HG03520 (cell line): Measurements from ENCODE around the gene PITPNM3.

Experiments
- ATAC-seq: cut with Tn5 transposase; IDR thresholded peaks from one replicate; pipeline ENCODE4 v1.9.1; 2021; ENCODE audit warnings: mild to moderate bottlenecking, moderate library complexity; ENCODE audit not compliant: unreplicated experiment

The PITPNM3 gene

DNA sequence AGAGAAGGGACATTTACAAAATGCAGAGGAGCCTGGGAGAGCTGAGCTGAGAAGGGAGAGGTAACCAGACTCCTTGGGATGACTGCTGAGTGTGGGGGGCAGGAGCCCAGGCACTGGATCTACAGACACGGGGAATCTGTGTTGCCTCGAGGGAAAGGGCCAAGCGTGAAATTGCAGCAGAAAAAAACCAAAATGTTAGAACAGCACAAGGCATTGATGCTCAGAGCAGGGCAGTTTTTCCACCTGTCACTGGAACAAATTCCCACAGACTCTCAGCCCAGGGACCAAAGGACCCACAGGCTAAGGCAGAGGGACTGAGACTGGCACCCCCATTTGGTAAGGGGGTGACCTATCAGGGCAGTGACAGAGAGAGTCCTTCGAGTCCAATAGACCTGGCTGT, 2.0 kb downstream of the PITPNM3 start:
- ATAC-seq: no peak

DNA sequence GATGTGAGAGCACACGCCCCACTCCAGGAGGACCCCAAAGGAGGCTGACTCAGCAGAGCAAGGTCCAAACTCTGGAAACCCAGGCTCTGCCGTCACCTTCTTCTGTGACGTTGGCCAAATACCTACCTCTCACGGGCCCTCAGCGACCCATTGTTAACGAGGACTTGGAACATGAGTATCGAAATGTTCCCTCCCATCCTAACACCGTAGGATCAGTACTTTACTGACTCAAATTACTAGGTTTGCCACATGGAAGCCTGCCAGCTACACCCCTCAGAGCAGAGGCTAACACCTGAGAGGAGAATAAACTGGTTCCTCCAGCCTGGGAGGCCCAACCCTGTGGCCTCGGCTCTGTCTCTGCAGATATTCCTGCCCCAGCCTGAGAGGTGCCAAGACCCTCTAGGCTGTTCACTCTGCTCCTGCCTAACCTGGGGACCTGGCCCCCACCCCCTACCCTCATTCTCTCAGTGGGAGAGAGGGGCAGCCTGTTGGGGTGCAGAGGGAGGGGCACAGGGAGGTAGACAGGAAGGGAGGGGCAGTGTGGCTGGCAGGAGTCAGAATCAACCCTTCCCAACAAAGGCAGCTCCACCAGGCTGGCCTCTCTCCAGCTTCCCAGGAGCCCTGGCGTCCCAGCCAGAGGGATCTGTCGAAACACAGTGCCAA, 4.4 kb downstream of the PITPNM3 start:
- ATAC-seq: no peak

DNA sequence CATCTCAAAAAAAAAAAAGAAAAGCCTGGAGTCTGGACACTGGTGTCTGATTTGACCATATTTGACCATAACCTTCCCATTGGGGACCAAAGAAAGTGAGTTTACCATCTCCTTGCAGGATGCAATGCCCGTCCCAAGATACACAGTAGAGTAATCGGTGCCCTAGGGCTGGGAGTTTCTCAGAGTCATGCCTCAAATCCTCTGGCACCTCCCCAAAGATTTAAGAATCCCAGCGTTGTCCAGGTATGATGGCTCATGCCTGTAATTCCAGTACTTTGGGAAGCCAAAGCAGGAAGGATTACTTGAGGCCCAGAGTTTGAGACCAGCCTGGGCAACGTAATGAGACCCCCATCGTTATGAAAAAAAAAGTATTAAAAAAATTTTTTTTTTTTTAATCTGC, 5.0 kb downstream of the PITPNM3 start:
- no peak for ATAC-seq

DNA sequence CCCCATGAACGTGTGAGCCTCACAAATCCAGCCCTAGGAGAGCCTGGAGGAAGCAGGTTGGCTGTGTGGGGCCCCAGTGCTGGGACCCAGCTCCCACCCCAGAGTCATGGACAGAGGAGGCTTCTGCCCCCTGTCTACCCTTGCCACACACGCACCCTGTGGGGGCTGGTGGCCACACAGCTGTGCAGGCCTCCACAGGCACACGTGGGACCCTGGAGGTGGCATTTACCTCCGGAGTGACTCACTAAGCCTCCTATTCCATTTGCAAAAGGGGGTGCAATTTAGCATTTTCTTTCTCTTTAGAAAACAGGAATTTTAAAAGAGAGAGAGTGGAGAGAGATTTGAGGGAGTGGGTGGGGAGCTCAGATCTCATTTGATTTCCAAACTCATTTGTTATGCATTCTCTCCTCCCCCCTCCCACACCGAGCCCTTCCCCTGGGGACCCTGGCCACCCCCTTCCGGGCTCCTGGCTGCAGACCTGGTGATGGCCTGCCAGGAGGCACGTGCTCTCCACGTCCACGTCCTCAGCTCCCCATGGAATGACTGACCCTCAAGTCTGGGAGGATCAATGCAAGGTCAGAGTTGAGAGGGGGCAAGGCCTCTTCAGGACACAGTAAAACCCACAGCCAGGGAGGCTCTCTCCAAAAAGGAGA, 6.8 kb downstream of the PITPNM3 start:
- ATAC-seq: no peak

DNA sequence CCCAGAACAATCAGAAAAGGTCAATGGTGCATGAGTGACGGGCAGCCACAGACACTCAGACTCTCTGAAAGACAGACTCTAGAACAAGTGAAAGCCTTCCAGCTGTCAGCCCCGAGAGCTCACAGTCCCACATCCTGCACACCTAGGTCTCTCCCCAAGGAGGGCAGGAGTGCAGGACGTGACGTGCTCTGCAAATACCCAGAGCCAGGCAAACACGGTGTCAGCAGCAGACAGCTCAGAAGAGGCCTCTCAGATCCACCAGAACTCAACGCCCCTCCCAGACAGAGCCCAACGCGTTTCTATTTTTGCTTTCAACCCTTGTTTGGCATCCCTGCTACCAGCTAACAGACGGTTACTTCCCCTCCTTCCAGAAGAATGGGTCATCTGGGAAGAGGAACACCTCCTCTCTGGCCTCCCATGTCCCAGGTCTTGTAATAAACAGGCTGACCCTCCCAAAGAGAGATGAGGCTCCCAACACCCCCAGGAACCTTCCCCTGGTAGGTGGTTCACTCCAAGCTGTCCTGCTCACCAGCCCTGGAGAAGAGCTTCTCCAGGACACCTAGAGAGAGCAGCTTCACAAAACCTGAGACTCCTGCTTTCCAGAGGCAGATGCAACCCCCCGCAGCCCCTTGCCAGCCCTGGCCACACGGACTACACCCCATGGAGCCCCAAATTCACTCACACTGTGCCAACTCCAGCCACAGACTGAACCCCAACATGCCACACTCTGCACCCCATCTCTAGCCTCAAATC, 7.6 kb downstream of the PITPNM3 start:
- ATAC-seq: no peak

DNA sequence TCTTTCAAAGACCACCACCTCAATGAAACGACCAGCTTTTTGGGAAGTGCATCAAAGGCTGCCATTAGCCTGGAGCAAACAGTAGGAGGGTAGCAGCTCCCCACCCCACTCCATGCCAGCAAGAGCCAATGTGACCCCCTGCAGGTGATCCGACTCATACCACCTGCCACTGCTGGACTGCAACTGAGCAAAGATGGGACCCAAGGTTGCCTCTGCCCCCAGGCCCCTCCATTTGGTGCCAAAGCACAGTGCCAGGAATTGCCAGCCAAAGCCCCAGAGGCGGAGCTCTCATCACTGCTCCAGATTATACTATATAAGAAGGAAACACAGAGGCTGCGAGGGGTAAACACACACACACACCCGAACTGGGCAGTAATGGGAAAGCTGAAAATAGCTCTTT, 8.3 kb downstream of the PITPNM3 start:
- ATAC-seq: no peak

DNA sequence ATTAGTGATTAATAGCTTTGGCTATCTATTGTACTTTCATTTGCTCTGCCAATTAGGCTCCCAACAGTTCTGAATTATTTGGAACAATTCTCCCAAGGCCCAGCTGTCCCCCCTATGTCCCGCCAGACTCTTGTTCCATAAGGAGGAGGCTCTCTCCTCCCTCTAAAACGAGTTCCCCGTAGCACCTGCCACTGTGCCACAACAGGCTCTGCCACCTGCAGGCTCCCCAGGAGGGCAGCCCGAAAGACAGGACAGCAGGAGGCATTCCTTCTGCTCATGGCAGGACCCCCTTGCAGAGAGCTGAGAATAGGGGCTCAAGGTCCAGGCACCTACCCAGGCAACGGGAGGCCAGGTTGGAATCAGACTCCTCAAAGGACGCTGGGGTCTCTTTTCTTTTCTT, 9.0 kb downstream of the PITPNM3 start:
- ATAC-seq: no peak

DNA sequence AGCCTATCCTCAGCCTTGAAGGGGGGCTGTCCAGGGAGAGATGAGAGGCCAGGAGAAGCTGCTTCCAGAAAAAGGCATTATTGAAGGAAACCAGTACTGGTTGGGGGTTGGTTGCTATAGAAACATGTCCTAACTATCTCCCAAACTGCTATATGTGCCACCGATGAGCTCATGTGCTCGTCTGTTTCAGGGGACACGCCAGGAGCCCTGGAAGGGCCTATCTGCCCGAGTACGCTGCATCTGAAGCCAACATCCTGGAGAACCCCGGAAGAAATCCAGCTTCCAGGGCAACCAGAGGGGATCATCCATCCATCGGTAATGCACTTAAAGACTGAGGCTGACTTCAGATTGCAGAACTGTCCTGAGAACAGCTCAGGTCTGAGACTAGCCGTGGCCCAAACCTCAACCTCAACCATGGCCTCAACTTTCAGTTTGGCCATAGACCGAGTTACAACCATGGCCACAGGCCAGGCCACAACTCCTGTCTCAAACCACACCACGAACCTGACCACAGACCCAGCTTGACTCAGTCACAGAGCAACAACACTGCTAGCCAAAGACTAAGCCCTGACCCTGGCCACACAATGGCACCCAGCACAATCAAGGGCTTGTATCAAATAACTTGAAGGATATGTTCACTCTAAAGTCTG, 10.2 kb downstream of the PITPNM3 start:
- no peak for ATAC-seq

DNA sequence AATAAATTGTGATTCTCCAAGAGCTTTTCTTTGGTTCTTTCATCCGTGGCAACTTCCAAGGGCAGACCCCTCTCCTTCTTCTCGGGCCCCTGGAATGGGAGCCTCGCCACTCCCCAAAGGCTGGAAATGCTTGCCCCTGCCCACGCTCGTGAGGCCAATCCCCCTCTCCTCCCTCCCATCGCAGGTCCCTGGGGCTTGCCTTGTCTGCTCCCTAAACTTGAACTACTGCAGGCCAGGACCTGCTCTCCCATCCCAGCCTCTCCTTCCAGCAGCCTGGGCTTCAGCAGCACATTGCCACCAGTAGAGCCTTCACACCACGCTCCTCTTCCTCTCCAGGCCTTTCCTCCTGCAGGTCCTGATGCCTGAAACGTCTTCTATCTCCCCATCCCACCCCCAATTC, 11.1 kb downstream of the PITPNM3 start:
- ATAC-seq: no peak

DNA sequence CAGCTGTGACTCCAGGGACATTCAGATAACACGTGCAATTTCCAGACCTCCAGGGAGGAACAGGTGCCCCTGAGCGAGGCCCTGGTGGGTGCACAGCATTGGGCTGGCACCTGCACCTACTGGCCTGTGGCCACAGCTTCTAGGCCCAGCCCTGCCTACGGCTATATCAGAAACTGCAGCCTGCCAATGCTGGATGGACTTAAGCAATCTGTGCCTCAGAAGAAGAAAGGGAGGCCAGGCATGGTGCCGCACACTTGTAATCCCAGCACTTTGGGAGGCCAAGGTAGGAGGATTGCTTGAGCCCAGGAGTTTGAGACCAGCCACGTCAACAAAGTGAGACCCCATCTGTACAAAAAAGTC, 12.4 kb downstream of the PITPNM3 start:
- no peak for ATAC-seq

DNA sequence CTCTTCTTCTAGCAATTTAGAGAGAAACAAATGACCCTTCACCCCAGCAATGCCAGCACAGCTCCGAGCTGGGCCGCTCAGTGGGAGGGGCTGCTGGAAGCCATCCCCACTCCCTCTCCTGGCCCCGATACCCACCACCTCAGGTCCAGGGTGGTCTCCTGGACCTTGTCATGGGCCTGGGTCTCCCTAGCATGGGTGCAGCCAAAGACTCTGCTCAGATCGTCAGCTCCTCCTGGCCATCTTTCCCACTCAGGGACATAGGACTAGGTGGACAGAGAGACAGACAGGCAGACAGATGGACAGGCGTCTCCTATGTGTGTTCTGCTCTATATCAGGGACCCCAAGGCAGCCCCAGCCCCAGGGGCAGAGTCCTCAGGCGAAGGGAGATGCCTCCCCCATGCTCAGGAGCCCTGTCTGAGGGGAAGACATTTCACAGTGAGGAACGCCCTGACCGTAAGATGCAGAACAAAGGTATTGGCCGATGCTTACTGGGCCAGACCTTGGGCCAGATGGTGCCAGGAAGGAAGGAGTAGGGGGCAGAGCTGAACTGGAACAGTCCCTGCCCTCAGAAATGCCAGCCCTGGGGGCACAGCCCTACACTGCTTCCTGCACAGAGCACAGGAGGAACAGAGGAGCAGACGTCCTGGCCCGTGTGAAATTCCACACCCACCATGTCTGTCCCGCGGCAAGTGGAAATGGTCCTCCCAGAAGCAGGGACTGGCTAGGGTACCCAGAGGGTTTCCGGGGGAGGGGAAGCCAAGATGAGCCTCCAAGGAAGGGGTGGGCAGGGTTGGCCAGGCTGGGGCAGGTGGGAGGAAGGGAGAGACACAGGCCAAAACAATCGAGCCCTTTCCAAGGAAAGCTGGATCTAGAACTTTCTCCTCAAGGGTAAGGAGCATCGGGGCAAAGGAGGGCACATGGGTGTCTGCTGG, 13.0 kb downstream of the PITPNM3 start:
- no peak for ATAC-seq

DNA sequence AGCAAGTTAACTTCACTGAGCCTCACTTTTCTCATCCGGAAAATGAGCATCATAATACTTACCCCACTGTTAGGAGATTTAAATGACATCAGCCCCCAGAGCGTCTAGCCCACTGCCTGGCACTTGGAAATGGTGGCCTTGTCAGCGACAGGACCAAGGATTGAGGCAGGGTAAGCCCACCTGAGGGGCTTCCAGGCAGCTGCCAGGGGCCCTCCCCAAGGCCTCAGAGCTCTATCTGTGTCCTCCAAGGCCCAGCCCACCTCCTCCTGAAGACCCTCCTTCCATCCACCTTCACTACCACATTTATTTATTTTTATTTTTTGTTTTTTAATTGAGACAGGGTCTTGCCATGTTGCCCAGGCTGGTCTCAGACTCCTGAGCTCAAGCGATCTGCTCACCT, 13.8 kb downstream of the PITPNM3 start:
- ATAC-seq: no peak

DNA sequence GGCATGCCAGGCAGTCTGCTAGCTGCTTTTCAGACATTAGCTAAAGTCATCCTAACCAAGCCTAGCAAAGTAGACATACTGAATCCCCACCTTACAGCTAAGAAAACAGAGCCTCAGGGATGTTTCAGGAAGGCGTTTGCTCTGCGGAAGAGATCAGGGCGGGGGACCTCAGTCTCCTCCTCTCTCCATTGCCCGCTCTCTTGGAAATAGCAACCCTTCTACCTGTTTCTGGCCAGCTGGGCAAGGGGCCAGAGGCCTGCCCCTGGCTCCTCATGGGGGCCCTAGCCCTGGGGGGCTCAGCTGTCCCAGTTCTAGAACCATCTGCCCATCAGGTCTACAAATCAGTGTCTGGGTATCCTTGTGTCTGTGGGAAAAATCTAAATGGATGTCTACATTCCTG, 14.5 kb downstream of the PITPNM3 start:
- ATAC-seq: no peak

DNA sequence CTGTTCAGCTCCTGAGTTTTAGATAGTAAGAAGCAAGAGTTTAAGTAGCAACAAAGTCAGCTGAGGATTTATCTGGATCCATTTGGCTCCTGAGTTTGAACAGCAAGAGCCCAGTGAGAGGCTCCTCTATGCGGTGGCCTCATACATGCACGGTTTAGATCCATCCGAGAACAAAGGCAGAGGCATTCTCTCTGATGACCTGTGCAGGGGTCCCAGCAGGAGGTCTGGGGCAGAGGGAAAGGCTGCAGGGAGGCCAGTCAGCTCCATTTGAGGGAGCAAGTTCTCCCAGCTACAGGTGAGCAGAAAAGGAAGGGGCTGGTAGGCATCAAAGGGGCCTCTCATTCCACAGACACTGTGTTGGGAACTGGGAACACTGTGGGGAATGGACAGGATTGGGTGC, 16.5 kb downstream of the PITPNM3 start:
- ATAC-seq: no peak

DNA sequence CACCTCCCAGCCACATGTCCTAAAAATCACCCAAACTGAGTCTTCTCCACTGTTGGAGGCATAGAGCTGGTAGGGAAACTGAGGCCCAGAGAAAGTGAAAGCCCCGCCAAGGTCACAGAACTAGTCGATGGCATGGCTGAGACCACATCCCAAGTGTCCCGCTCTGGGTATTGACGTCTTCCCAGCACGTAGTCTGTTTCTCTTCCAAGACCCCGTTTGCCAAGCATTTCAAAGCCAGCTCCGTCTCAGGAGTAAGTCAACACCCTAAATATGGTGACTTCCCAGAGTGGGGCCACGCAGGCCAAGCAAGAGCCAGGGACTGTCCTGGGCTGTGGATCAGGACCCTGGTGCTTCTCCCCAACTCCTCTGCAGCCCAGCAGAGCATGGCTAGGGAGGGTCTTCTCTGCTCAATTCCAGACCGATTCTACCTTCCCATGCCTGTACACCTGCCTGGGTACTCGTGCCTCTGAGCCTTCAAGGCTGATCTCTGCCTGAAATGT, 19.7 kb downstream of the PITPNM3 start:
- ATAC-seq: no peak

DNA sequence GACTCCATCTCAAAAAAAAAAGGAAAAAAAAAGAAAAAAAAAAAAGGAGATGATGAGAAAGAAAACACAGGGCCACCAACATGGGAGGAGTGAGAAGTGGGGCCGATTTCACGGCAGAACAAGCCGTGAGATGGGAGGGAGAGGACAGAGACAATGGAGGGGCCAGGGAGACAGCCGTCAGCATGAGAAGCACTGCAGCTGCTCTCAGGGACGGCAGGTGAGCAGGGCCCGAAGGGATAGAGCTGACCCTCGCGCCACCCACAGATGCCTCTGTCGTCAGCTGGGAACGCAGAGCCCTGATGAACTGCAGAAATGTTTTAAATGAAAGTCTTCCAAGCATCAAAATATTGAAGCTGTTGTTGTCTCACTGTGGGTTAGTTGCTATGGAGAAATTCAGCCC, 20.3 kb downstream of the PITPNM3 start:
- no peak for ATAC-seq

DNA sequence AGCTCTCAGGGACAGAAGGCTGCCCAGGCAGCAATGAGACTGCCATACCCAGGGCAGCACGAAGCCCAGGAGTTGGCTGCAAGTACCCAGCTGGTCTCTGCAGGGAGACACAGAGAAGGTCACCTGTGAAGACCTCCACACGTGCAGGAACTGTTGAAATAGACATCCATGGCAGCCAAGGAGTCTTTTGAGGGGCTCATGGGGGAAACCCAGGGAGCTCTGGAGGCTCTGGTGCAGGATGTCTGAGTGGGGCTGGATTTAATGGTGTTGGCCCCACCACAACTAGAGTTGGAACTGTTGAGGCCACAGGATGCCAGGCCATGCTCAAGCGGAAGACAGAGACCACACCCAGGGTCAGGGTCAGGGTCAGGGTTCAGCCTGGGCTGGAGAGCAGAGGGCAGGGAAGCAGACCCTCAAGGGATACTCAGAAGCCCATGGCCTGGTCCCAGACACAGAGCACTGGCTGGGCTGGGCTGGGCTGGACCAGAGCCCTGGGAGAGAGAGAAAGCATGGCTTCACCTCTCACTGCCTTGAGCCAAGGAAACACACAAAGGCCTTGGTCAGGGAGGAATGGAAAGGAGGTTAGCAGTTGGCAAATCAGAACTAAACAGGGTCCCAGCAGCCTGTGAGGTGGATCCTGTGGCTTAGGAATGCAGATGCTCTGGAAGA, 21.4 kb downstream of the PITPNM3 start:
- no peak for ATAC-seq

DNA sequence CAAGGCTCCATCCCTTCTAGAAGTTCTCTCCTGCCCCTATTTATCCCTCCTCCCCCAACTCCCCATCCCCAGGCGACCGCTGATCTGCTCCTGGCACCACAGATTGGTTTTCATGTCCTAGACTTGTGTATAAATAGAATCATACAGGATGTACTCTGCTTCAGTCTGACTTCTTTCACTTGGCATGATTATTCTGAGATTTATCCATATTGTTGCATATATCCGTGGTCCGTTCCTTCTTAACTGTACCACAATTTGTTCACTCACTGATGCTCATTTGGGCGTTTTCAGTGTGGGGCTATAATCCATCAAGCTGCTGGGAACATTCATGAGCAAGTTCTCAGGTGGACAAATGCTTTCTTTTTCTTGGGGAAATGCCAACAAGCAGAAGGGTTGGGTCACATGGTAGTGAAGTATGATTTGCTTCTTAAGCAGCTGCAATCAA, 23.9 kb downstream of the PITPNM3 start:
- ATAC-seq: no peak

DNA sequence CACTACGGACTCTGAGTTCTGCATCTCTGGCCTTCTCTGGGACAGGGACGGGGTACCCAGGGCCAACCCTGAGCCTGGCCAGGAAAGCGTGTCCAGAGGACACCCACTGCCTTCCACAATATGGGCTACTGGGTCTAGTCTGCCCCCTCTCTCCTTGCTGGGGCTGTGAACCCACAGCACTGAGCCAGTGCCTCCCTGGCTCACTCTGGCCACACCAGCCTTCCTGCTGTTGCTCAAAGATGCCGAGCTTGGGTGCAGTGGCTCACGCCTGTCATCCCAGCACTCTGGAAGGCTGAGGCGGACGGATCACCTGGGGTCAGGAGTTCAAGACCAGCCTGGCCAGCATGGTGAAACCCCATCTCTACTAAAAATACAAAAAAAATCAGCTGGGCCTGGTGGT, 24.8 kb downstream of the PITPNM3 start:
- no peak for ATAC-seq

DNA sequence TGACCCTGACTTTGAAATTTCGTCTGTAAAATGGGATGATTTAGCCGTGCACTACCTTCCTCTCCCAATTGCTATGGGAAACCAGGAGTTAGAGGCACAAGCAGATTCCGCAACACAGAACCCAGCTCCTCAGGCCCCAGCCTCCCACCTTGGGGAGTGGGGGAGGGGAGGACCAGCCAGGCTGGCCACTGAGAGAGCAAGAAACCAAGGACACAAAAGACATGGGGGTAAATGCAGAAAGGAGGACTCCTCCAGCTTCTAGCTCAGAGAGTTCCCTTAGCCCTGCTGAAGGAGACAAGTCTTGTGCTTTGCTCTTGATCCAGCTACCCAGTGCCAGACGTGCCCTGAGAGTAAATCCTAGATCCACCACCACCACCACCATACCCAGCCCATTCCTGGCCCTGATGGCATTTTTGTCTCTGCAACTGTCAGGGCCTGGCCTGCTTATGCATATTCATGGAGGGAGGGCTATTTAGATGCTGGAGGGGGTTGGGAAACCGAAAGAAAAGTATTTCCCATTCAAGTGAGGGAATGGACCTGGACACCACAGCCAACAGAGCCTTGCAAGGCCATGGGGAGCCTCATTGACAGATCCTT, 25.9 kb downstream of the PITPNM3 start:
- ATAC-seq: no peak
